Measurements from ENCODE around the gene MAPKAPK3. TPM values are rescaled to one million over a fixed set of nuclear protein-coding genes. Genes with fewer than 3 reads are reported as not detected.

MAPKAPK3 gene
- 27.4 TPM for total RNA-seq

GRCh38 chr3:50617096-50617791 is at the start of gene MAPKAPK3:
TSS of gene MAPKAPK3 (plus strand) at chr3:50617151. CDS start at chr3:50617566, 415 bp downstream.
- DNase-seq (ENCODE audit: low spot score) = no peak

- peak; percentile 92 for DNase-seq (ENCODE audit: low spot score)
These were observed 49.4 kb upstream of the MAPKAPK3 start, which contains the start of gene C3orf18 for GRCh38 chr3:50567386-50568167. TSS of gene C3orf18 (minus strand) at chr3:50567747. CDS start at chr3:50565699, 2,048 bp downstream.

DNA sequence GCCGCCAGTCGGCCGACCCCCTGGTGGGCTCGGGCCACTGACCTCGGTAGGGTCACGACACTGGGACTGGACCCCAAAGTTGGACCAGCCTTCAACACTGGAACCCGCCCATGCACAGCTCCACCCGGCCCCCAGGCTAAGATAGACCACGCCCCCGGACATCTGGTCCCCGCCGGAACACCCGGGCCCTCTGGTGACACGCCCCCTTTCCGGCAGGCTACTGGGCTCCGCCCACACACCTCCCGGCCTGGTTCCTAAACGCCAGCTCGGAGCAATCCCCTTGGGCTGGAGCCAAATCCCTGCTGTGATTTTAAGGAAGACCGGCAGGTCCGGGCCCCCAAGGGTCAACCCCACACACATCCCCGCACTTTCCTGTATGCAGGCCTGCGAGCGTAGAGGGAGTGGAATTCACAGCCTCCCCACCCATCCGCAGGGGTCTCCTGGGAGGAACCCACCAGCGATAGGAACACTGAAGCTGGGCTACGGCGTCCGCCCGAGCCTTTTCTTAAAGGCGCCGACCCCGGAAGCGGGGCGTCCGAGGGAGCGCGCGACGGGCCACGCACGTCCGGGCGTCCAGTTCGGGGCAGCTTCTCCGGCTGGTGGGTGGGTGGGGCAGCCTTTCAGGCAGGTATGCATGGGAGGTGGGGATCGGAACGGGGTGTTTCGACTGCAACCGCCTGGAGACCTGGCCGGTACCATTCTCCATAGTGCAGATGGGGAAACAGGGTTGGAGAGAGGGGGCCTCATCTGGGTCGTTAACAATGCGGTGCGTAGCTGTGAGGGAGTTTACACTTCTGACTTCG is 47.8 kb upstream of the MAPKAPK3 start, which contains the start of gene HEMK1:
TSS of gene HEMK1 (plus strand) at position 576 of the 803 bp plus-strand sequence. CDS start 1,583 bp downstream, outside the sequence.
- peak; percentile 98 for DNase-seq (ENCODE audit: low spot score)

DNA sequence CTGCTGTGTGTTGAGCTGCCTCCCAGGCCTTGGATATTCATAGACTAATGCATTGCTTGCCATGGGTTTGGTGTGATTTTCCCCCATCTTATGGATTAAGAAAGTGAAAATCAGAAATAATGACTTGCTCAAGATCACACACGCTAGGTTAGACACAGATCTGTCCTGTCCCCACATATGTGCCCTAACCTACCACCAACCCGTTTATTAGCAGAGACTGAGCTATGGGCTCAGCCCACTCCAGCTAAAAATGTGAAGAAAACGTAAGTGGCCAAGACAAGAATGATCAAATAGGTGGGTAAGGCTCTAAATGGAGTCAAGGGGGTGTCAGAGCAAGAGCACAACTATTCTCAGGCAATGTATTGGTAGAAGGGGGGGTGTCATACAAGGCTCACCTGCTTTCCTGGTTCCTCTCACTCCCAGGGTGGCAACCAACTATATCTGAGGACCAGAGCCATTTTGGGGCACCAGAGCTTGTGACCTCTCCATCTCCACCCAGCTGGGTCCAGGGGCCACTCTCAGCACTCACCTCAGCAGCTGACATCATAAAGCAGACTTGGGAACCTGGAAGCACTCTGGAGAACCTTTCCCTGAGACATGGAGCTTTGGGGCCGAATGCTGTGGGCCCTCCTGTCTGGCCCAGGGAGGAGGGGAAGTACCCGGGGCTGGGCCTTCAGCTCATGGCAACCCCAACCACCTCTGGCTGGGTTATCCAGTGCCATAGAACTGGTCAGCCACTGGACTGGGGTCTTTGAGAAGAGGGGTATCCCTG is 46.3 kb upstream of the MAPKAPK3 start:
- no peak for DNase-seq (ENCODE audit: low spot score)

GRCh38 chr3:50571486-50571885 is 45.5 kb upstream of the MAPKAPK3 start:
- DNase-seq (ENCODE audit: low spot score) = no peak

- DNase-seq (ENCODE audit: low spot score) = peak; percentile 76
These were observed 44.8 kb upstream of the MAPKAPK3 start for GRCh38 chr3:50572158-50572557.

DNA sequence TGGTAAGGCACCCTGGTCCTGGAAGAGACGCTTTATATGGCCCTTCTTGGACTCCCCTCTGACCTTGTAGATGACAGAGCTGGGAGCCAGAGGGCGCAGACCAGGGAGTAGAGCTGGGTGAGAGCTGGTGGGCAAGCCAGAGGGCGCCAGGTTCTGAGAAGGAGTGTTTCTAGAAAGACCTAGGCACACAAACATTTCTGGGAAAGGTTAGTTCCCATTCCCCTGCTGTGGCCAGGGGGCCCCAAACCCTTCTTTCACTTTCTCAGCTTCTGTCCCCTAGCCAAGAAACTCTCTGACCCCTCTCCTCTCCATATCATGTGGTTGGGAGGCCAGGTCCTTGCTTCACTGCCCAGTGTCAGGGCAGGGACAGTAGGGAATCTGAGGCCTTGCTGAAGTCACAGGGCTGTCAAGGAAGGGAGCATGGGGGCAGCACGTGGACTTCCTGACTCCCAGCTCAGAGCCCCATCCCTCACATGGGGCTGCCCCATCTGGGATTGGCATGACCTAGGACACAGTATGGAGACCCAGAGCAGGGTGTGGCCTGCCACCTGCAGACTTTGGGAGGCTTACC is 44.1 kb upstream of the MAPKAPK3 start:
- no peak for DNase-seq (ENCODE audit: low spot score)

- no peak for DNase-seq (ENCODE audit: low spot score)
These were observed 43.1 kb upstream of the MAPKAPK3 start for GRCh38 chr3:50573566-50574443.

- DNase-seq (ENCODE audit: low spot score) = no peak
These were observed 42.5 kb upstream of the MAPKAPK3 start for GRCh38 chr3:50574444-50574831.

- DNase-seq (ENCODE audit: low spot score) = no peak
These were observed 41.6 kb upstream of the MAPKAPK3 start for GRCh38 chr3:50575372-50575771.

GRCh38 chr3:50577348-50577747 is 39.6 kb upstream of the MAPKAPK3 start:
- DNase-seq (ENCODE audit: low spot score) = no peak

- DNase-seq (ENCODE audit: low spot score) = no peak
These were observed 36.1 kb upstream of the MAPKAPK3 start for GRCh38 chr3:50580683-50581458.

DNA sequence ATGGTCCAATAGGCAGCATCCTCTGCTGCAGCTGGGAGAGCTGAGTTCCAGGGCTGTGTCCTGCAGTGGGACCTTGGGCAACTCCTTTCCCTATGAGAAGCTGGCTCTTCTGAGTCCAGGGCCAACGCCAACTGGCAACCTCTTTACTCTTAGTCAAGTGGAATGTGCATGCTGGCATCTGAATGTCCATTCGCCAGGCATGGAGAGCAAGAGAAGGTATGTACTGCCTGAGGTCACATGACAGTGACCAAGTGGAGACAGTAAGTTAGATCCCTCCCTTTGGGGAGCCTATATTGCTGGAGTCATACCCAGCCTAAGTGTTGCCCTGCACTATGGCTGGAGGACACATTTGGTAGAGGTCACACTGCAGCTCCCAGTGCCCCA is 35.5 kb upstream of the MAPKAPK3 start:
- DNase-seq (ENCODE audit: low spot score) = no peak

DNA sequence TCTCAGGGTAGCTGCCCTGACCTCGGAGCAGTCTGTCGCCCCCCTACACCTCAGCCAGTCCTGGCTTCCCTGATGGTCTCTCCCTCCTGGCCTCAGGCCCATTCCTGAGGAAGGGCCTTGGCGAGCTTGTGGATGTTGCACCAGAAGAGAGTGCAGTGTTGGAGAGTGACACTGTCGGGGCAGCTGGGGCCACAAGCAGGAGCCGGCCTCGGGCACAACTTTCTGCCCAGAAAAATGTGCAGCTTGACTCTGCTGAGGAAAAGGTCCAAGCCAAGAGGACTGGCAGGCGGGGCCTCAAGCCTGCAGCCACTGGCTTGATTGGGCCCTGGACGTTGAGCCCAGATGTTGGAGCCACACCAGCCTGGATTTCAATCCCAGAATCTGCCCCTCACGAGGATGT is 34.9 kb upstream of the MAPKAPK3 start:
- DNase-seq (ENCODE audit: low spot score) = no peak

DNA sequence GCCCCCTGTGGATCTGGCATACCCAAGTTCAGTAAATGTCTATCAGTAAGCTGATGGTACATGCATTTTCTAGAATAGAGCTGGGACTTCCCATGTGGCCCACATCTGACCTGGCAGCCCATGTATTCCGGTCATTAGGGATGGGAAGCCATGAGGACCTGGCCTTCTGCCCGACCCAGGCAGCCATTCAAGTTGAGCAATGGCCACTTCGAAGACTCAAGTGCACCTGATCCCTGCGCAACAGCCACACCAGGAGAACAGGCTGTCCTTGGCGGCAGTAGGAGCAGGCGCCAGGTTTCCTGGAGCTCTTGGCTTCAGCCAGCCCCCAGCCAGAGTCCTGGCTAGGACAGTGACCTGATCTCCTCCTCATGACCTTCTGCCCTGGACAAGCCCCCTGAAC is 33.1 kb upstream of the MAPKAPK3 start:
- no peak for DNase-seq (ENCODE audit: low spot score)

- no peak for DNase-seq (ENCODE audit: low spot score)
These were observed 32.6 kb upstream of the MAPKAPK3 start for GRCh38 chr3:50584391-50584790.

DNA sequence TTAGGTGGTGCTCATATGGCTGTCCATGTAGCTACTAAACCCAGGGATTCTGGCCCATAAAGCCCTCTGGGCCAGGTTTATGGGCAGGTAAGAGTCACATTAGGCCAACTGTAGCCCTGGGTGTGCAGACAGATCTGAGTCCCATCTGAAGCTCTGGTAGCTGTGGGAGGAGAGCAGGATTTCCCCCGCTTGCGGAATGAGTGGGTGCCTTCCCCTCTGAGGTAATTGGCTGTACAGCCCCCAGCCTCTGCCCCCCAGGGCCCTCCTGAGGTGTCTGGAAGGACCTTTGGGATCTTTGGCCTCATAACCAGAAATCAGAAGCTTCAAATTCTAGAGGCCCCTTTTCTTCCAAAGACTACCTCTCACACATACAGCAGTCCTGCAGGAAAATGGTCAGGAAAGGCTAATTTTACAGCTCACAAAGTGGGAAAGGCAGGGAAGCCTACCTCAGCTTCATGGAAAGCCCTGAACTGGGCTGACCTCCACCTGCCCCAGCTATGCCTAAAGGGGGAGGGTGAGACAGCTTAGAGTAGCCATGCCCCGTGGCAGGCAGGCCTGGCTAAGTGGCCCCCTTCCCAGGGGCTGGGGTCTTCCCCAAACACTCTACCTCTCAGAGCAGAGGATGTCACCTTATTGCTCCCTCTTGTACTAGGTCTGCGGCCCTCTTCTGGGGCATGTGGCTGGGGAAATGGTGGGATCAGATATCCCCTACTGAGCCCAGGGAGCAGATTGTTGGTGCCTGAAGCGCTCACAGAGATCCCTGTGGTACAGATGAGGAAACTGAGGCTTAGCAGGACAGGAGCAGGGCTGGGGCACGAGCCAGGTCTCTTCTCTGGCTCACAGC is 30.8 kb upstream of the MAPKAPK3 start:
- DNase-seq (ENCODE audit: low spot score) = no peak

- no peak for DNase-seq (ENCODE audit: low spot score)
These were observed 30.2 kb upstream of the MAPKAPK3 start for GRCh38 chr3:50586763-50587070.

All from mucosa of gallbladder (tissue), 1 donor.